WTC11 (cell line): ENCODE results near the gene SYK. TPM values are rescaled to one million over a fixed set of nuclear protein-coding genes. Genes with fewer than 3 reads are reported as not detected.

Experiments
- ATAC-seq: fragments of 200-7000 bp; cut with Tn5 transposase; 2 replicates; pipeline ENCODE4 v1.10.0; 2021; ENCODE audit warnings: mild to moderate bottlenecking, moderate library complexity
- CTCF ChIA-PET: fragments of 300-600 bp; sonication (Branson Sonifier 250); formaldehyde crosslinking; loops from one replicate; lab custom pipeline; 2021; ENCODE audit warnings: antibody characterized with exemption; lab: Charles Lee
- POLR2A ChIA-PET: fragments of 350-600 bp; sonication (Branson Sonifier 250); formaldehyde crosslinking; loops from one replicate; lab custom pipeline; 2021; ENCODE audit warnings: antibody characterized with exemption; lab: Charles Lee
- DNase-seq: peaks from one replicate; pipeline ENCODE4 v3.0.0; 2021; ENCODE audit warnings: low spot score
- H3K27ac Mint-ChIP-seq: 2 replicates; pipeline ENCODE4 v1.8.0; 2021; ENCODE audit warnings: mixed read lengths
- H3K27me3 Mint-ChIP-seq: 2 replicates; pipeline ENCODE4 v1.8.0; 2021; ENCODE audit warnings: low read depth, mild to moderate bottlenecking, moderate library complexity, mixed read lengths
- H3K36me3 Mint-ChIP-seq: 2 replicates; pipeline ENCODE4 v1.8.0; 2021; ENCODE audit warnings: mixed read lengths
- H3K4me1 Mint-ChIP-seq: 2 replicates; pipeline ENCODE4 v1.8.0; 2022; ENCODE audit warnings: mixed read lengths
- H3K4me3 Mint-ChIP-seq: 2 replicates; pipeline ENCODE4 v1.8.0; 2021; ENCODE audit warnings: mild to moderate bottlenecking, moderate library complexity, mixed read lengths
- H3K9me3 Mint-ChIP-seq: 2 replicates; pipeline ENCODE4 v1.8.0; 2021; ENCODE audit warnings: mixed read lengths
- ETV6 ChIP-seq: sonication (generic); formaldehyde crosslinking; IDR thresholded peaks from 2 replicates; pipeline ENCODE4 v1.8.1; 2022; ENCODE audit warnings: mild to moderate bottlenecking, missing genetic modification reagents
- JAZF1 ChIP-seq: fragments of 250-450 bp; sonication (Bioruptor Pico); IDR thresholded peaks from 2 replicates; pipeline ENCODE4 v1.9.0; 2021; ENCODE audit warnings: moderate library complexity, mild to moderate bottlenecking, inconsistent platforms
- PRRX2 ChIP-seq: fragments of 250-450 bp; sonication (Bioruptor Pico); IDR thresholded peaks from 2 replicates; pipeline ENCODE4 v1.8.0; 2021; ENCODE audit warnings: mild to moderate bottlenecking
- RELA ChIP-seq: sonication (generic); formaldehyde crosslinking; IDR thresholded peaks from 2 replicates; pipeline ENCODE4 v1.8.1; 2022; ENCODE audit warnings: missing genetic modification reagents, mild to moderate bottlenecking, borderline replicate concordance
- SOX15 ChIP-seq: fragments of 250-450 bp; sonication (Bioruptor Pico); IDR thresholded peaks from 2 replicates; pipeline ENCODE4 v1.9.0; 2021; ENCODE audit warnings: mild to moderate bottlenecking
- TCF7 ChIP-seq: sonication (generic); formaldehyde crosslinking; IDR thresholded peaks from 2 replicates; pipeline ENCODE4 v1.8.0; 2022; ENCODE audit warnings: mild to moderate bottlenecking, low read depth, missing genetic modification reagents, moderate library complexity
- ZNF232 ChIP-seq: sonication (generic); formaldehyde crosslinking; IDR thresholded peaks from 2 replicates; pipeline ENCODE4 v1.8.0; 2022; ENCODE audit warnings: mild to moderate bottlenecking, missing genetic modification reagents
- total RNA-seq: library from RNA; stranded (reverse); gene quantifications from 3 replicates; pipeline ENCODE4 v1.2.3, GENCODE V29; 2021
- TF ChIP-seq, protein P1 (sequence below): fragments of 250-450 bp; sonication (Bioruptor Pico); IDR thresholded peaks from 2 replicates; pipeline ENCODE4 v1.9.0; 2021; ENCODE audit warnings: mild to moderate bottlenecking, borderline replicate concordance
- TF ChIP-seq, protein P2 (sequence below): sonication (generic); formaldehyde crosslinking; IDR thresholded peaks from 2 replicates; pipeline ENCODE4 v1.8.0; 2022; ENCODE audit warnings: missing genetic modification reagents
- TF ChIP-seq, protein P3 (sequence below): sonication (generic); formaldehyde crosslinking; IDR thresholded peaks from 2 replicates; pipeline ENCODE4 v1.8.0; 2022; ENCODE audit warnings: mild to moderate bottlenecking, missing genetic modification reagents
- TF ChIP-seq, protein P4 (sequence below): fragments of 250-450 bp; sonication (Bioruptor Pico); IDR thresholded peaks from 2 replicates; pipeline ENCODE4 v2.1.2; 2022; ENCODE audit warnings: mild to moderate bottlenecking, moderate library complexity
- TF ChIP-seq, protein P5 (sequence below): sonication (generic); formaldehyde crosslinking; IDR thresholded peaks from 2 replicates; pipeline ENCODE4 v1.8.1; 2022; ENCODE audit warnings: missing genetic modification reagents, borderline replicate concordance

The SYK gene
- total RNA-seq, 1 experiment from 2014 or later = 7.4 TPM

DNA sequence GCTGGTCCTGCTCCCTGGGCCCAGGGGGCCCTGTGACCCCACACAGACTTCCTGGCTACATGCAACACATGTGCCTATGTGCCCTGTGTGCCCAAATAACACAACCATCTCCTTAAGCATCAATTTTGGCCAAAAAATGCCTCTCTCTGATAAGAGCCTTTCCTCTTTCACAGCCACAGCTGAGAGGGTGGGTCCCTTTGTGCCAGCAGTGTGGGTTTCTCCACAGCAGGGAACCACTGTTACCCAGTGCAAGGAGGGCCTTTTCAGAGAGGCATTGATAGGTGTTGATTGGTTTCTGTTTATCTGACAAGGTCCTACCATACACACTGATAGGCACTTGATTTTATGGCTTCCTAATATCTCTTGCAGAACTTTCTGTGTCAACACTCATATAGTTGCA is 42.7 kb downstream of the SYK start (continued):
- TF ChIP-seq, protein P1, sequence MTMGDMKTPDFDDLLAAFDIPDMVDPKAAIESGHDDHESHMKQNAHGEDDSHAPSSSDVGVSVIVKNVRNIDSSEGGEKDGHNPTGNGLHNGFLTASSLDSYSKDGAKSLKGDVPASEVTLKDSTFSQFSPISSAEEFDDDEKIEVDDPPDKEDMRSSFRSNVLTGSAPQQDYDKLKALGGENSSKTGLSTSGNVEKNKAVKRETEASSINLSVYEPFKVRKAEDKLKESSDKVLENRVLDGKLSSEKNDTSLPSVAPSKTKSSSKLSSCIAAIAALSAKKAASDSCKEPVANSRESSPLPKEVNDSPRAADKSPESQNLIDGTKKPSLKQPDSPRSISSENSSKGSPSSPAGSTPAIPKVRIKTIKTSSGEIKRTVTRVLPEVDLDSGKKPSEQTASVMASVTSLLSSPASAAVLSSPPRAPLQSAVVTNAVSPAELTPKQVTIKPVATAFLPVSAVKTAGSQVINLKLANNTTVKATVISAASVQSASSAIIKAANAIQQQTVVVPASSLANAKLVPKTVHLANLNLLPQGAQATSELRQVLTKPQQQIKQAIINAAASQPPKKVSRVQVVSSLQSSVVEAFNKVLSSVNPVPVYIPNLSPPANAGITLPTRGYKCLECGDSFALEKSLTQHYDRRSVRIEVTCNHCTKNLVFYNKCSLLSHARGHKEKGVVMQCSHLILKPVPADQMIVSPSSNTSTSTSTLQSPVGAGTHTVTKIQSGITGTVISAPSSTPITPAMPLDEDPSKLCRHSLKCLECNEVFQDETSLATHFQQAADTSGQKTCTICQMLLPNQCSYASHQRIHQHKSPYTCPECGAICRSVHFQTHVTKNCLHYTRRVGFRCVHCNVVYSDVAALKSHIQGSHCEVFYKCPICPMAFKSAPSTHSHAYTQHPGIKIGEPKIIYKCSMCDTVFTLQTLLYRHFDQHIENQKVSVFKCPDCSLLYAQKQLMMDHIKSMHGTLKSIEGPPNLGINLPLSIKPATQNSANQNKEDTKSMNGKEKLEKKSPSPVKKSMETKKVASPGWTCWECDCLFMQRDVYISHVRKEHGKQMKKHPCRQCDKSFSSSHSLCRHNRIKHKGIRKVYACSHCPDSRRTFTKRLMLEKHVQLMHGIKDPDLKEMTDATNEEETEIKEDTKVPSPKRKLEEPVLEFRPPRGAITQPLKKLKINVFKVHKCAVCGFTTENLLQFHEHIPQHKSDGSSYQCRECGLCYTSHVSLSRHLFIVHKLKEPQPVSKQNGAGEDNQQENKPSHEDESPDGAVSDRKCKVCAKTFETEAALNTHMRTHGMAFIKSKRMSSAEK (CRISPR knock-in tag) = no peak
- TF ChIP-seq PRRX2 = no peak
- TF ChIP-seq, protein P2, sequence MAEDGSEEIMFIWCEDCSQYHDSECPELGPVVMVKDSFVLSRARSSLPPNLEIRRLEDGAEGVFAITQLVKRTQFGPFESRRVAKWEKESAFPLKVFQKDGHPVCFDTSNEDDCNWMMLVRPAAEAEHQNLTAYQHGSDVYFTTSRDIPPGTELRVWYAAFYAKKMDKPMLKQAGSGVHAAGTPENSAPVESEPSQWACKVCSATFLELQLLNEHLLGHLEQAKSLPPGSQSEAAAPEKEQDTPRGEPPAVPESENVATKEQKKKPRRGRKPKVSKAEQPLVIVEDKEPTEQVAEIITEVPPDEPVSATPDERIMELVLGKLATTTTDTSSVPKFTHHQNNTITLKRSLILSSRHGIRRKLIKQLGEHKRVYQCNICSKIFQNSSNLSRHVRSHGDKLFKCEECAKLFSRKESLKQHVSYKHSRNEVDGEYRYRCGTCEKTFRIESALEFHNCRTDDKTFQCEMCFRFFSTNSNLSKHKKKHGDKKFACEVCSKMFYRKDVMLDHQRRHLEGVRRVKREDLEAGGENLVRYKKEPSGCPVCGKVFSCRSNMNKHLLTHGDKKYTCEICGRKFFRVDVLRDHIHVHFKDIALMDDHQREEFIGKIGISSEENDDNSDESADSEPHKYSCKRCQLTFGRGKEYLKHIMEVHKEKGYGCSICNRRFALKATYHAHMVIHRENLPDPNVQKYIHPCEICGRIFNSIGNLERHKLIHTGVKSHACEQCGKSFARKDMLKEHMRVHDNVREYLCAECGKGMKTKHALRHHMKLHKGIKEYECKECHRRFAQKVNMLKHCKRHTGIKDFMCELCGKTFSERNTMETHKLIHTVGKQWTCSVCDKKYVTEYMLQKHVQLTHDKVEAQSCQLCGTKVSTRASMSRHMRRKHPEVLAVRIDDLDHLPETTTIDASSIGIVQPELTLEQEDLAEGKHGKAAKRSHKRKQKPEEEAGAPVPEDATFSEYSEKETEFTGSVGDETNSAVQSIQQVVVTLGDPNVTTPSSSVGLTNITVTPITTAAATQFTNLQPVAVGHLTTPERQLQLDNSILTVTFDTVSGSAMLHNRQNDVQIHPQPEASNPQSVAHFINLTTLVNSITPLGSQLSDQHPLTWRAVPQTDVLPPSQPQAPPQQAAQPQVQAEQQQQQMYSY (CRISPR knock-in tag) = no peak
- TF ChIP-seq TCF7 (CRISPR knock-in tag) = no peak
- TF ChIP-seq, protein P3, sequence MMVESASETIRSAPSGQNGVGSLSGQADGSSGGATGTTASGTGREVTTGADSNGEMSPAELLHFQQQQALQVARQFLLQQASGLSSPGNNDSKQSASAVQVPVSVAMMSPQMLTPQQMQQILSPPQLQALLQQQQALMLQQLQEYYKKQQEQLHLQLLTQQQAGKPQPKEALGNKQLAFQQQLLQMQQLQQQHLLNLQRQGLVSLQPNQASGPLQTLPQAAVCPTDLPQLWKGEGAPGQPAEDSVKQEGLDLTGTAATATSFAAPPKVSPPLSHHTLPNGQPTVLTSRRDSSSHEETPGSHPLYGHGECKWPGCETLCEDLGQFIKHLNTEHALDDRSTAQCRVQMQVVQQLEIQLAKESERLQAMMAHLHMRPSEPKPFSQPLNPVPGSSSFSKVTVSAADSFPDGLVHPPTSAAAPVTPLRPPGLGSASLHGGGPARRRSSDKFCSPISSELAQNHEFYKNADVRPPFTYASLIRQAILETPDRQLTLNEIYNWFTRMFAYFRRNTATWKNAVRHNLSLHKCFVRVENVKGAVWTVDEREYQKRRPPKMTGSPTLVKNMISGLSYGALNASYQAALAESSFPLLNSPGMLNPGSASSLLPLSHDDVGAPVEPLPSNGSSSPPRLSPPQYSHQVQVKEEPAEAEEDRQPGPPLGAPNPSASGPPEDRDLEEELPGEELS (CRISPR knock-in tag) = no peak
- TF ChIP-seq, protein P4, sequence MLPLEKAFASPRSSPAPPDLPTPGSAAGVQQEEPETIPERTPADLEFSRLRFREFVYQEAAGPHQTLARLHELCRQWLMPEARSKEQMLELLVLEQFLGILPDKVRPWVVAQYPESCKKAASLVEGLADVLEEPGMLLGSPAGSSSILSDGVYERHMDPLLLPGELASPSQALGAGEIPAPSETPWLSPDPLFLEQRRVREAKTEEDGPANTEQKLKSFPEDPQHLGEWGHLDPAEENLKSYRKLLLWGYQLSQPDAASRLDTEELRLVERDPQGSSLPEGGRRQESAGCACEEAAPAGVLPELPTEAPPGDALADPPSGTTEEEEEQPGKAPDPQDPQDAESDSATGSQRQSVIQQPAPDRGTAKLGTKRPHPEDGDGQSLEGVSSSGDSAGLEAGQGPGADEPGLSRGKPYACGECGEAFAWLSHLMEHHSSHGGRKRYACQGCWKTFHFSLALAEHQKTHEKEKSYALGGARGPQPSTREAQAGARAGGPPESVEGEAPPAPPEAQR (CRISPR knock-in tag) = no peak
- TF ChIP-seq ZNF232 (CRISPR knock-in tag) = no peak
- TF ChIP-seq, protein P5, sequence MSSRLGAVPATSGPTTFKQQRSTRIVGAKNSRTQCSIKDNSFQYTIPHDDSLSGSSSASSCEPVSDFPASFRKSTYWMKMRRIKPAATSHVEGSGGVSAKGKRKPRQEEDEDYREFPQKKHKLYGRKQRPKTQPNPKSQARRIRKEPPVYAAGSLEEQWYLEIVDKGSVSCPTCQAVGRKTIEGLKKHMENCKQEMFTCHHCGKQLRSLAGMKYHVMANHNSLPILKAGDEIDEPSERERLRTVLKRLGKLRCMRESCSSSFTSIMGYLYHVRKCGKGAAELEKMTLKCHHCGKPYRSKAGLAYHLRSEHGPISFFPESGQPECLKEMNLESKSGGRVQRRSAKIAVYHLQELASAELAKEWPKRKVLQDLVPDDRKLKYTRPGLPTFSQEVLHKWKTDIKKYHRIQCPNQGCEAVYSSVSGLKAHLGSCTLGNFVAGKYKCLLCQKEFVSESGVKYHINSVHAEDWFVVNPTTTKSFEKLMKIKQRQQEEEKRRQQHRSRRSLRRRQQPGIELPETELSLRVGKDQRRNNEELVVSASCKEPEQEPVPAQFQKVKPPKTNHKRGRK (CRISPR knock-in tag) = no peak
- no peak for TF ChIP-seq JAZF1 (CRISPR knock-in tag)

DNA sequence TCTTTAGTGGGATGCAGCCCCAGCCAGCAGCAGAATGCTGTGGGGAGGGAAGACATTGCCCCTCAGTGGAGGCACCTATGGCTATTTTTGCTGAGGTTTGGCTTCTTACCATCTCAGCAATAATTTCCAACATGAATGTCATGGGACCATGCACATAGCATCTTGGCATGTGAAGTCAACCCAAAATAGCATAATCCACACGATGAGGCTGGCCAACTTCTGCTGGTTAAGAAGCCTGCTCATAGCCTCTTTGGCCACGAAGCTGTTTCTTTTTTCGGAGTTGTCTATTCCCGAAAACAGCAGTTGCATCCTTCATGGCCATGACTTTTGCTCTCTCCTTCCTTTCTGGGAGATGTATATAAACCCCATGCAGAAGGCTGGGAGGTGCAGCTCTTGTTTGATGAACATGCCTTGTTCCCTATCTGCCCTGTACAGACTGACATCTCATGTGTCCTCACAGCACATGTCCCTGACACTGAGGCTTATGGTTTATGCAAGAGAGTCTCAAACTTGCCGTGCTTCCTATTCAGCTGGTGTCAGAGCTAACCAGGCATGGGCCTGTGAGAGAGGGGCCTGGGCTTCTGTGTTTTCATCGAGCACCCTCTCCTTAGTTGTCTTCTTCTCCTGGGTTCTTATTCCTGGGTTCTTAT is 45.3 kb downstream of the SYK start:
- CTCF ChIA-PET = no interaction called here
- POLR2A ChIA-PET = no interaction called here
- Mint-ChIP-seq H3K27ac (no peak overlapping the region), H3K27me3 (no peaks in the 10 kb centered on the region), H3K36me3 (no peaks in the 10 kb centered on the region), H3K4me1 (no peaks in the 10 kb centered on the region), H3K4me3 (no peak overlapping the region), H3K9me3 (no peaks in the 10 kb centered on the region)
- DNase-seq = no peak
- TF ChIP-seq SOX15 (CRISPR knock-in tag) (no peak), TCF7 (CRISPR knock-in tag) (no peak), RELA (no peak), ETV6 (CRISPR knock-in tag) (no peak)
- no peak for ATAC-seq
